ENCODE data around the gene SDS. TPM values are rescaled to one million over a fixed set of nuclear protein-coding genes. Genes with fewer than 3 reads are reported as not detected.
"Not testable (repeated sequence)": the region's sequence is repeated elsewhere in the genome, so short reads cannot be mapped to it uniquely, and the experiment has no call there.

Gene SDS
- total RNA-seq, 1 donor from 2014 or later: 680 TPM

DNA sequence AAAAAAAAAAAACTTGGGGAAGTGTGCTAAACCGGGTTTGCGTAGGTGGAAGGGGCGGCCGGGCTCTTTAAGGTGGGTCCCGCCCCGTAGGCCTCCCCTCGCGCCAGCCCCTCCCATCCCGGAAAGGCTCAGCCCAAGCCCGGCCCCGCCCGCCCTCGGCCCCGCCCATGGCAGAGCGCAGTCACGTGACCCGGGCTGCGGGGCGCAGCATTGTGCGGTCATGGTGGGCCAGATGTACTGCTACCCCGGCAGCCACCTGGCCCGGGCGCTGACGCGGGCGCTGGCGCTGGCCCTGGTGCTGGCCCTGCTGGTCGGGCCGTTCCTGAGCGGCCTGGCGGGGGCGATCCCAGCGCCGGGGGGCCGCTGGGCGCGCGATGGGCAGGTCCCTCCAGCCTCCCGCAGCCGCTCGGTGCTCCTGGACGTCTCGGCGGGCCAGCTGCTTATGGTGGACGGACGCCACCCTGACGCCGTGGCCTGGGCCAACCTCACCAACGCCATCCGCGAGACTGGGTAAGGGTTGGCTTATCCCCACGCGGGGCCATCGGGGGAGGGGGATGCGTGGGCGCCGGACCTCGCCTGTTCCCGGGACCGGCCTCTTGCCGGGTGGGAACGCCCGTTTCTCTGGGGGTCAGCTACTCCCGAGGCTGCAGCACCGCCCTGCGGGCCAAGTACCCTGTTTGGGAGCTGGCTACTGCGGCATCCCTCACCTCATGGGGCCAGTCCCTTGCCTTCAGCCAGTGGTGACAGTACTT, 45.1 kb downstream of the SDS start, which contains the start of gene PLBD2:
PLBD2 (plus strand) TSS at position 207 of the 752 bp plus-strand sequence; CDS start at position 221, 14 bp downstream.
- peak; percentile 94 for DNase-seq (ENCODE audit: low spot score)
- peak; percentile 97 for ATAC-seq

DNA sequence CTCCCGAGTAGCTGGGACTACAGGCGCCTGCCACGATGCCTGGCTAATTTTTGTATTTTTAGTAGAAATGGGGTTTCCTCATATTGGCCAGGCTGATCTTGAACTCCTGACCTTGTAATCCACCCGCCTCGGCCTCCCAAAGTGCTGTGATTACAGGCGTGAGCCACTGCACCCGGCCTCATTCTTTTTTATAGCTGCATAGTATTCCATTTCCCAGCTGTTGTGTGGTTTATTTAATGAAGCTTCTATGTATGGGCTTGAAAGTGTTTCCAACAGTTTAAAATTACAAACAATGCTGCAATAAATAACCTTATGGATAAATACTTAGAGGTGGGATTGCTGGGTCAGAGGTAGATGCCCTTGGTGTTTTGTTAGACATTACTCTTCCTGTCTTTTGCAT, 49.5 kb downstream of the SDS start:
- not testable (repeated sequence) for DNase-seq (ENCODE audit: low spot score); ATAC-seq

DNA sequence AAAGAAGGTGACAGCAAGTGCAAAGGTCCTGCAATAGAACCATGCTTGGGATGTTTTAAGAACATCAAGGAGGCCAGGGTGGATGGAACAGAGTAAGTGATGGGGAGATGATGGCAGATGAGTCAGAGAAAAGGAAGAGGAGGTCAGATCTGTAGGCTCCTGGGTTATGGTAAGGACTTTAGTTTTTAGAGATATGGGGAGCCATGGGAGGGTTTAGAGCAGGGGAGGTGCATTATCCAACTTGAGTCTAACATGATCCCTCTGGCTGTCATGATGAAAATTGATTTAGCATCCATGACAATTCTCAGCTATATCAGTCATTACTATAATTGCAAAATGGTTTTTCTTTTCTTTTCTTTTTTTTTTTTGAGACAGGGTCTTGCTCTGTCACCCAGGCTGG, 52.6 kb downstream of the SDS start:
- DNase-seq (ENCODE audit: low spot score): no peak
- no peak for ATAC-seq

- ATAC-seq (no peak), DNase-seq (ENCODE audit: low spot score) (no peak)
Measured at GRCh38 chr12:113348849-113349536, 54.7 kb downstream of the SDS start.

DNA sequence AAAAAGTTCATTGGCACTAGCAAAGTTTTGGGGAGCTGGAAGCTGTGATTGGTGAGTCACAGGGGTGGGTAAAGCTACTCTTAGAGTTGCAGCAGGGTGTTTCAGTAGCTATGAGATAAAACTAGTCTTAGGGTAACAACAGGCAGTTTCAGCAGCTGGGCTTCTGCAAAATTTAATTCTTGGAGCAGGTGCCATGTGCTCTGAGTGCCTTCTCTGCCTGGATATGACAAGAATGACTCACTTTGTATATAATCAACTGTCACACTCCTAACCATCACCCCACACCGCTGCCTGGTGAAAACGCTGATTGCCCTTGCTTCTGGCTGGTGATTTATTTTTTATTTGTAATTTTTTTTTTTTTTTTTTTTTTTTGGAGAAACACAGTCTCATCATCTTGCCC, 55.8 kb downstream of the SDS start:
- DNase-seq (ENCODE audit: low spot score) (no peak), ATAC-seq (no peak)

DNA sequence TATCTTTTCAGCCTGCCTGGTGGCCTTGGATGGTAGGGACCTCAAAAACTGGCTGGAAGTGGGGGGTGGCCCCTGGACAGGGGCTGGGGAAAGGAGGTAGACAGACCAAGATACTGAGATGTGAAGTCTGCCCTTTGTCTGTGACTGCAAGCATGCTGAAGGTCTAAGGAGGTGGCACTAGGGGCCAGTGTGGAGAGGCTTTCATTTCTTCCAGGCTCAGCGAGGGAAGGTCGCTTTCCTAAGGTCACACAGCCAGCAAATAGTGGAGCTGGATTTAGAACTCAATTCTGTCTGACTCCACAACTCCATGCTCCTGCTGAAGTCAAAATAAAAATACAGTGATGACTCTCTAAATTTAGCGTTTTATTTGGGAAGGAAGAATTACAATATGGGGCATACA, 56.6 kb downstream of the SDS start:
- DNase-seq (ENCODE audit: low spot score): no peak
- no peak for ATAC-seq

GRCh38 chr12:113346353-113346752, 57.3 kb downstream of the SDS start:
- no peak for DNase-seq (ENCODE audit: low spot score)
- ATAC-seq: no peak

GRCh38 chr12:113345318-113345717, 58.4 kb downstream of the SDS start:
- no peak for ATAC-seq
- DNase-seq (ENCODE audit: low spot score): no peak

Other genes starting within 250 kb of the SDS start
- gene DDX54, start 218.4 kb downstream of the SDS start, total RNA-seq: 33.5 TPM
- 28.4 TPM for gene RITA1, start 218.2 kb downstream of the SDS start, total RNA-seq
- gene TPCN1, start 182.4 kb downstream of the SDS start, total RNA-seq: 33.1 TPM
- 23.2 TPM for gene SLC8B1, start 68.8 kb downstream of the SDS start, total RNA-seq
- gene PLBD2, start 45.3 kb downstream of the SDS start, total RNA-seq: 23.3 TPM
- gene SDSL, start 18.5 kb upstream of the SDS start, total RNA-seq: 93.0 TPM
- gene LHX5, start 68.0 kb upstream of the SDS start, total RNA-seq: not detected